Esophagus muscularis mucosa (tissue), 4 donors: ENCODE data around the gene AGAP1. TPM values are rescaled to one million over a fixed set of nuclear protein-coding genes. Genes with fewer than 3 reads are reported as not detected.

Experiments
- DNase-seq: peaks from one replicate; pipeline ENCODE4 v3.0.0-alpha.2; 2017; ENCODE audit errors: extremely low spot score
- H3K27ac ChIP-seq, 4 donors: fragments of 200-600 bp; sonication (generic); replicated peaks in 1 of 4; 1 replicate in 3 of 4; 2 replicates in 1 of 4; pipeline ENCODE4 v1.5.1; 2016 to 2019; ENCODE audit warnings: mild to moderate bottlenecking in 1 of 4
- H3K27me3 ChIP-seq, 4 donors: fragments of 200-600 bp; sonication (generic); one replicate each; pipeline versions ENCODE4 v1.5.1 to v1.6.0; 2016 to 2019
- H3K36me3 ChIP-seq, 4 donors: fragments of 200-600 bp; sonication (generic); one replicate each; pipeline ENCODE4 v1.5.1; 2016 to 2019
- H3K4me1 ChIP-seq, 4 donors: fragments of 200-600 bp; sonication (generic); one replicate each; pipeline ENCODE4 v1.5.1; 2016 to 2019
- H3K4me3 ChIP-seq, 4 donors: fragments of 200-600 bp; sonication (generic); 1 replicate in 2 of 4; 2 replicates in 2 of 4; pipeline ENCODE4 v1.5.1; 2016 to 2019; ENCODE audit warnings: mild to moderate bottlenecking in 4 of 4, moderate library complexity in 1 of 4
- H3K9me3 ChIP-seq, 4 donors: fragments of 200-600 bp; sonication (generic); 1 replicate in 3 of 4; 2 replicates in 1 of 4; pipeline ENCODE4 v1.5.1; 2016 to 2019
- EP300 ChIP-seq: sonication (generic); formaldehyde crosslinking; IDR thresholded peaks from one replicate; pipeline ENCODE4 v1.6.1; 2017; ENCODE audit warnings: antibody characterized with exemption
- POLR2A ChIP-seq: fragments of 450-650 bp; IDR thresholded peaks from one replicate; pipeline ENCODE4 v1.6.1; 2017; ENCODE audit warnings: antibody characterized with exemption, moderate library complexity, mild to moderate bottlenecking, low read depth
- POLR2AphosphoS5 ChIP-seq, 2 donors: sonication (generic); formaldehyde crosslinking; IDR thresholded peaks; one replicate each; pipeline ENCODE4 v1.6.1; 2017; ENCODE audit warnings: antibody characterized with exemption in 2 of 2
- WGBS: methylation state at CpG from one replicate; pipeline ENCODE4 v1.1.5; 2018; 5-methylcytosine and 5-hydroxymethylcytosine counted together
- intact Hi-C: fragments of 100-400 bp; cut with DNase I; formaldehyde crosslinking; loops from one replicate; pipeline ENCODE4 v1.15.1; 2023
- total RNA-seq, 4 donors: library from RNA; depleted of rRNA; stranded (reverse); fragments of >200 nt; gene quantifications; one replicate each; pipeline versions ENCODE4 v1.1.0 to v1.2.1, GENCODE V29; 2016
- TF ChIP-seq, protein P1 (sequence below), 3 experiments: fragments of 200-600 bp in 2 of 3; fragments of 450-650 bp in 1 of 3; sonication (generic) in 2 of 3; IDR thresholded peaks; one replicate each; pipeline ENCODE4 v1.5.1; 2017 to 2019; ENCODE audit warnings: antibody characterized with exemption in 3 of 3, mild to moderate bottlenecking in 2 of 3, moderate library complexity in 1 of 3

Gene AGAP1
- total RNA-seq, 4 donors from 2014 or later, result 37.9 to 62.4 (median 47.2) TPM

- Histone ChIP-seq H3K36me3 (no peaks in the 10 kb centered on the region), H3K27ac (no peak overlapping the region), H3K9me3 (no peaks in the 10 kb centered on the region), H3K27me3 (no peaks in the 10 kb centered on the region), H3K4me1 (peaks cover 30 to 59% (median 52%) of the 10 kb centered on the region in 4 donors), H3K4me3 (no peak overlapping the region)
- no peak for DNase-seq
- TF ChIP-seq, protein P1, sequence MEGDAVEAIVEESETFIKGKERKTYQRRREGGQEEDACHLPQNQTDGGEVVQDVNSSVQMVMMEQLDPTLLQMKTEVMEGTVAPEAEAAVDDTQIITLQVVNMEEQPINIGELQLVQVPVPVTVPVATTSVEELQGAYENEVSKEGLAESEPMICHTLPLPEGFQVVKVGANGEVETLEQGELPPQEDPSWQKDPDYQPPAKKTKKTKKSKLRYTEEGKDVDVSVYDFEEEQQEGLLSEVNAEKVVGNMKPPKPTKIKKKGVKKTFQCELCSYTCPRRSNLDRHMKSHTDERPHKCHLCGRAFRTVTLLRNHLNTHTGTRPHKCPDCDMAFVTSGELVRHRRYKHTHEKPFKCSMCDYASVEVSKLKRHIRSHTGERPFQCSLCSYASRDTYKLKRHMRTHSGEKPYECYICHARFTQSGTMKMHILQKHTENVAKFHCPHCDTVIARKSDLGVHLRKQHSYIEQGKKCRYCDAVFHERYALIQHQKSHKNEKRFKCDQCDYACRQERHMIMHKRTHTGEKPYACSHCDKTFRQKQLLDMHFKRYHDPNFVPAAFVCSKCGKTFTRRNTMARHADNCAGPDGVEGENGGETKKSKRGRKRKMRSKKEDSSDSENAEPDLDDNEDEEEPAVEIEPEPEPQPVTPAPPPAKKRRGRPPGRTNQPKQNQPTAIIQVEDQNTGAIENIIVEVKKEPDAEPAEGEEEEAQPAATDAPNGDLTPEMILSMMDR (IDR thresholded peaks at IDR 0.05), result no peak
- no peak for TF ChIP-seq POLR2AphosphoS5 (IDR thresholded peaks at IDR 0.05)
- no peak for TF ChIP-seq POLR2A
- no peak for TF ChIP-seq EP300
- intact Hi-C loops, result no loop called here
- 90% methylated on average over 1 of the region's 1 CpG for WGBS
These were observed 117.5 kb downstream of the AGAP1 start for GRCh38 chr2:235611349-235611748.

- Histone ChIP-seq H3K27ac (no peak overlapping the region), H3K4me1 (peaks cover 29 to 57% (median 52%) of the 10 kb centered on the region in 4 donors), H3K36me3 (no peaks in the 10 kb centered on the region), H3K4me3 (no peak overlapping the region), H3K9me3 (no peaks in the 10 kb centered on the region), H3K27me3 (no peaks in the 10 kb centered on the region)
- DNase-seq, result no peak
- 94% methylated on average over 7 of the region's 7 CpGs for WGBS
- intact Hi-C loops, result no loop called here
- TF ChIP-seq, protein P1 (IDR thresholded peaks at IDR 0.05), result no peak
- TF ChIP-seq POLR2A (no peak), EP300 (no peak), POLR2AphosphoS5 (IDR thresholded peaks at IDR 0.05) (no peak)
These were observed 117.9 kb downstream of the AGAP1 start for GRCh38 chr2:235611756-235612155.

DNA sequence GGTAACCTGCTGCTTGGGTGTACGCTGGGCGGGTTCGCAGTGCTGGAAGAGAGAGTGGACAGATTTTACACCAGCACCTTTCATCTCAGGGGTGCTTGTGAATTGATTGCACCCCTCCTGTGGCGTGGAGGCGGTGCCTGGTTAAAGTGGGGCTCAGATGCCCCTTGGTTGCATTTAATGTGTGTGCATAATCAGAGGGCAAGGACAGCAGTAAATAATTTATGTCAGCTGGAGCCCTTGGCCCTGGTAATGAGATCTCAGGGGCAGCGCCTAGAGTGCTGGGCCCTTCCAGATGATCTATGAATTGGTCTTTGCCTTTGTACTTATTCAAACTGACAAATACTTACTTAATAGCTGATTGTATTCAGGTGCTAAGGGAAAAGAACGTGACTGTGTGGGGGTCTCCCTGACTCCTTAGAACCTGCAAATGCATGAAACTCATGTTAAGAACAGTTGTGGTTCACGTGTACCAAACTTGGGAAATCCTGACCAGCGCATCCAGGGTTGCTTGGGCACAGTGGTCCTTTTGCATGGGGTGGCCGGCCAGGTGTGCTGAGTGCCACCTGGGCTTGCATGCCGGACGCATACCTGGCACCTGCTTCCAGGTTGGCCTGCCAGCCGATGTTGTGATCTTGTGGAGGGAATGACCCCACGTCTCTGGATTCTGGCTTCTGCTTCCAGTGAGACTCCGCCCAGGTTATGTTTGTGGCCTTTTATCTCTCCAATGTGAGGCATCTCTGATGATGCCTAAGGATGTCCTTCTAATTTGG is 118.5 kb downstream of the AGAP1 start:
- TF ChIP-seq POLR2A, result no peak
- no peak for TF ChIP-seq EP300
- no peak for TF ChIP-seq POLR2AphosphoS5 (IDR thresholded peaks at IDR 0.05)
- TF ChIP-seq, protein P1 (IDR thresholded peaks at IDR 0.05), result no peak
- no peak for DNase-seq
- Histone ChIP-seq H3K27me3 (no peaks in the 10 kb centered on the region), H3K4me1 (peaks cover 29 to 61% (median 49%) of the 10 kb centered on the region in 4 donors), H3K4me3 (no peak overlapping the region), H3K36me3 (no peaks in the 10 kb centered on the region), H3K27ac (no peak overlapping the region), H3K9me3 (no peaks in the 10 kb centered on the region)
- intact Hi-C loops, result no loop called here
- 94% methylated on average over 15 of the region's 15 CpGs for WGBS

DNA sequence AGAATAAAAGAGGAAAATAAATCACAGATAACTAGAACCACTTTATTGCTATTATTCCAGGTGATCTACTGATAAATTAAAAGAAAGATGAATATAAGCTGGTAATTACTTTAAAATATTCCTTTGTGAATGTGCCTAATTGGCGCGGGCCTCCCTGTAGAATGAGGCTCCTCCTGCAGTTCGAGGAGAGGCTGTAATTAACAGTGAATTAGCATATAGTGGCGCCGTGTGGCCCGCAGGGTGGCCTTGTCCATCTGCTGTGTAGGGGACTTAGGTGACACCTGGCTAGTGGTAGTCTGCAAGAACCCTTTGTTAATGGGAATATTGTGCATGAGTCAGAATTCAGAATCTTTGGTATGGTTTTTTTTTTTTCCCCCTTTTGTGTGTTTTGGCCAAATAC is 119.8 kb downstream of the AGAP1 start:
- no peak for TF ChIP-seq EP300
- TF ChIP-seq POLR2AphosphoS5 (IDR thresholded peaks at IDR 0.05), result no peak
- no peak for TF ChIP-seq POLR2A
- TF ChIP-seq, protein P1 (IDR thresholded peaks at IDR 0.05), result no peak
- H3K4me3 ChIP-seq, result no peak overlapping the region
- intact Hi-C loops, result no loop called here
- no peak for DNase-seq
- peaks cover 20 to 57% (median 41%) of the 10 kb centered on the region in 4 donors for H3K4me1 ChIP-seq
- no peak overlapping the region for H3K27ac ChIP-seq
- H3K27me3 ChIP-seq, result no peaks in the 10 kb centered on the region
- no peaks in the 10 kb centered on the region for H3K9me3 ChIP-seq
- H3K36me3 ChIP-seq, result no peaks in the 10 kb centered on the region
- 95% methylated on average over 6 of the region's 6 CpGs for WGBS
